SK-N-DZ (cell line): ENCODE results near the gene TMEM272.

Experiments
- DNase-seq: peaks from one replicate; pipeline ENCODE4 v3.0.0-alpha.2; 2015; ENCODE audit warnings: low spot score

The TMEM272 gene

DNA sequence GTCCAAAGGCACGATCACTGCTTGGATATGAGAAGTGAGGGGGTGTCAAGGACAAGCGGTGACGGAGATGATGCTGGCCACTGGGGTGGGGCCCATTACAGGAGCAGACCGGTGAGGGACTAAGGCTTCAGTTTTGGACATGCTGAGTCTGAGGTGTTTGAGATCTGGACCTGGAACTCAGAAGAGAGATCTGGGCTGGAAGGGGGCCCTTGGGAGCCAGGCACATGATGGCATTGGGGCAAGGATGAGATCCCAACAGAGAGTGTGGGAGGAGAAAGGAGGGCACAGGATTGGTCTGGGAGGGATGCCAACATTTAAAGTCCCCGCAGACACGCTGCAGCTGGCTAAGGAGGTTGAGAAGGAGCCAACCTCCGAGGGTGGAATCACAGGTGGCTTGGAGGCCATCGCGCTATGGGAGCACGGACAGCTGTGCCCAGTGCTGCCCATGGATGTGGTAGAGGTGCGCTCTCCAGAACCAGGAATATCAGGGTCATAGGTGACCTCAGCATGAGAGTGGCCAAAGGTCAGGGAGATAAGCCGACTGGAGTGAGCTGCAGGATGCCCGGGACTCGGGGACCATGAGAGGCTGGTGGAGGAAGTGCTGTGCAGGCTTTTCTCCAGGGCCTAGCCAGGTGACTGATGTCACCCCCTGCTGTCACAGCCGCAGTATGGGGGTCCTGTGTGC is 62.8 kb downstream of the TMEM272 start:
- no peak for DNase-seq

DNA sequence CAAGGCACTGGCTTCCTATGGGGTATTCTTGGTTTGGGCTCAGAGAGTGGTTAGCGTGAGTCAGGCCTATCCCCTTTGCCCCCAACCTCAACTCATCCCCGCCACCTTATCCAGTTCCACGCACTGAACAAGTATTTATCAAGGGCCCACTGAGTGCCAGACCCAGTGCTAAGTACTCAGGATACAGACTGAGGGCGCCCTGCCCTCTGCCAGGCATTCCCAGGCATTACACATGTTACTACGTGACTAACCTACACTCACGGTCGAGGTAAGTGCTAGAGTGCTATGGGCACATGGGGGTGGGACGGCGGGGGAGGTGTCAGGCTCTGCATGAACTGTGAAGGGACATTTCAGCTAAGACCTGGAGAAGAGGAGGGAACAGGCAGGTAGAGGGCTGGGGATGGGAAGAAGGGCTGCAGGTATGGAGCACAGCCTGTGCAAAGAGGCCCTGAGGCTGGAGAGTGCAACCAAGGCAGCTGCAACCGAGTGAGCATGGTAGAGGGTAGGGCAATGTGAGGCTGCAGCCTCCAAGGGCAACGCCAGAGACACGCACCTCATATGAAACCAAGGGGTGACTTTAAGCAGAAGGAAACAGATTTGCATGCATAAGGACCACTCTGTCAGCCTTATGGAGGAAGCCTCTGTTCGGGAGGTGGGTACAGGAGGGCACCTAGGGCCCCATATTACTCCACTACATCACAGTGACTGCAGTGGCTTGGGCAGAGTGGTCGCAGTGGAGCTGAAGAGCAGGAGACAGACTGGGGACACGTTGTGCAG is 63.5 kb downstream of the TMEM272 start:
- no peak for DNase-seq

DNA sequence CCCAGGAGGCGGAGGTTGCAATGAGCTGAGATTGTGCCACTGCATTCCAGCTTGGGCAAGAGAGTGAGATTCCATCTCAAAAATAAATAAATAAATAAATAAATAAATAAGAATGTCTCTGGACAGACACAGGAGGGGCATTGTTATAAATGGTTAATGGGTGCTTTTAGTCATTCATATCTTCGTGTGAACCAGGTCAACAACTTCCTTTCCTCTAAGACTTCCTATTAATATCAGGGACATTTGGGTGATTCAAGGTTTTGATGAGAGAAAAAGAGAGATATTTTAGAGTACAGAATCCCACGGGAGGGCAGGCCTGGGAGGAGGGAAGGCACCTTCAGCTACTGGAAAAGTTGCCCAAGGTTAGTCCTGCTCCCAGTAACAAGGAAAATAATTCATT is 64.9 kb downstream of the TMEM272 start:
- DNase-seq: no peak

DNA sequence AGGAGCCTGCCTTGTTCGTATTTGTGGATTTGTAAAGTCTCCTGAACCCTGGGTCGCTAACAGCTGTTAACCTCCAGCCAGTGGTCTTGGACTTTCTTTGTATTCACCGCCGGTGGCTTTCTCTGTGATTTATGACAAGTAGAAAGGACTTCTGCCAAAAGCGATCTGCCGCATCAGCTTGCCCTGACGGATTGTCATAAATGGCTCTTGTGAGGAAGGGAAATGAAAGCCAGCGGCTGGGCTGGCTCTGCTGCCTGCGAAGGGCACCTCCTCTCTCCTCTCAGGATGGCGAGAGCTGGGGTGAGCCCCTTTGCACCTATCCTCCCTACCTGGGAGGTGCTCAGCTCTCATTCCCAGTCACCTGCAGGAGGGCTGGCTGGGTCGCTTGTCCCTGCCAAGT is 66.6 kb downstream of the TMEM272 start:
- no peak for DNase-seq

DNA sequence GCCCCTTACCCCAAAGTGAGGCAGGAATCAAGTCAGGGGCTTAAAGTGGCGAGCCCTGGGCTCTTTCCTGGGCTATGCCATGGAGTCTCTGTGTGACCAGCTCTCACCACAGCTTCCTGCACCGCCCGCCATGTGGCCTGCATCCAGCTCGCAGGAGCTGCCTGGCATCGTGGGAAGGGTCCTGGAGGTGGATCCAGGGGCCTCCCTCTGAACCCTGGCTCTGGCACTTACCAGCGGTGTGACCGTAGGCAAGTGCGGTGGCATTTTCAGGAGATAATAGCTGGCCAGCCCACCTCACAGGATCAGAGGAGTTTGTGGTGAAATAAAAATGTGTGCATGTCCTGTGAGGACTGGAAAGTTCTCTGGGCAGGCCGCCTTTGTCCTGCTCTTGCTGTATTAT is 67.1 kb downstream of the TMEM272 start:
- DNase-seq: no peak

DNA sequence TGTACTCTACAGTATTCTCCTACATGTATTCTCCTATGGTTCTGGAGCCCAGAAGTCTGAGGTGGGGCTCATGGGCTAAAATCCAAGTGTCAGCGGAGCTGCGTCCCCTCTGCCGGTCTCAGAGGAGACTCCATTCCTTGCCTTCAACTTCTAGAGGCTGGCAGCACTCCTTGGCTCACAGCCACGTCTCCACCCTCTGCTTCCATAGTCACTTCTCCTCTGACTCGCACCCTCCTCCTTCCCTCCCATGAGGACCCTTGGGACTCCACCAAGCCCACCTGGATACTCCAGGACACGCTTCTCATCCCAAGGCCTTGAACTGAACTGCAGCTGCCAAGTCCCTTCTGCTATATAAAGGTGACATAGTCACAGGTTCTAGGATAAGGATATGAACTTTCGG is 68.8 kb downstream of the TMEM272 start:
- no peak for DNase-seq

DNA sequence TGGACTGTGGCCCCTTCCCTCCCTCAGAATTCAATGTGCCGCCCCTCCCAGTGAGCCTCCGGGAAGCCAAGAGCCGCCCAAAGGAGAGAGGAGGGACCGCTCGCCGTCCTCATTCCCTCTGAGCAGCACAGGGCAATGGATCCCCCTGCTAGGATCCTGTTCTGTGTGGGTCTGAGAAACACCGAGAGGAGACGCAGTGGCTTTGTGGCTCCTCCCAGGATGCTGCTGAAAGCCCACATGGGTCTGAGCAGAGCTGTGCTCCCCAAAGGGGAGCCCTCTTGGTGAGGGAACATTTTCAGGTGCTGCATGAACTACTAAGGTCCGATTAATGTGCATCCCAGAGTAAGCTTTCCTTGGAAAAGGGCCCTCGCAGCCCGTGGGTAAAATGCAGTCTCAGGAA is 71.5 kb downstream of the TMEM272 start:
- no peak for DNase-seq

DNA sequence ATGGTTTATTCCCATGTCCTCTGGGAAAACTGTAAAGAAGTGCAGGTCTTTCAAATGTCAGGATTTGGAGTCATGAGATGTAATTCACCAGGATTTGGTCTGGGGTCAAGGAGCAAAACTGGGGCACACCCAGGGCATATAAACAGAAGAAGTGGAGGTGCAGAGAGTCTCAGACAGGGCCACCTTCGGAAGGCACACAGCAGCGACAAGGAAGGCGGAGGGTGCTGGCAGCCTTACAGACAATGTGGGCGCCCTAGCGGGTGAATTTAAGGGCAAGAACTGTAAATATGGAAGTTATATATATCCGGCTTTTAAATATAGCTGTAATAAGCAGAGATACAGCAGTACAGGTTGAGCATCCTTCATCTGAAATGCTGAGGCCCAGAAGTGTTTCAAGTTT is 72.2 kb downstream of the TMEM272 start:
- no peak for DNase-seq

DNA sequence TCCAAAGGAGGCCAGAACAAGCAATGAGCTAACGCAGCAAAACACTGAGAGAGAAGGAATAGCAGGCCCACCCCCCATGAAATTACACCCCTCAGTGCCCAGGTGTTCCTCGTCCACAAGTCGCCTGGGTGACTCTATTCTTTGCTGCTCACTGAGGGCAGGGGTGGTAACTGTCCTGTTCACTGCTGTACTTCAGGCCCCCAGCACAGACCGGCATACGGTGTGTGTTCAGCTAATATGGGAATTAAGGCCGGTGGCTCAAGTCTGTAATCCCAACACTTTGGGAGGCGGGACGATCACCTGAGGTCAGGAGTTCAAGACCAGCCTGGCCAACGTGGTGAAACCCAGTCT is 72.9 kb downstream of the TMEM272 start:
- DNase-seq: no peak

DNA sequence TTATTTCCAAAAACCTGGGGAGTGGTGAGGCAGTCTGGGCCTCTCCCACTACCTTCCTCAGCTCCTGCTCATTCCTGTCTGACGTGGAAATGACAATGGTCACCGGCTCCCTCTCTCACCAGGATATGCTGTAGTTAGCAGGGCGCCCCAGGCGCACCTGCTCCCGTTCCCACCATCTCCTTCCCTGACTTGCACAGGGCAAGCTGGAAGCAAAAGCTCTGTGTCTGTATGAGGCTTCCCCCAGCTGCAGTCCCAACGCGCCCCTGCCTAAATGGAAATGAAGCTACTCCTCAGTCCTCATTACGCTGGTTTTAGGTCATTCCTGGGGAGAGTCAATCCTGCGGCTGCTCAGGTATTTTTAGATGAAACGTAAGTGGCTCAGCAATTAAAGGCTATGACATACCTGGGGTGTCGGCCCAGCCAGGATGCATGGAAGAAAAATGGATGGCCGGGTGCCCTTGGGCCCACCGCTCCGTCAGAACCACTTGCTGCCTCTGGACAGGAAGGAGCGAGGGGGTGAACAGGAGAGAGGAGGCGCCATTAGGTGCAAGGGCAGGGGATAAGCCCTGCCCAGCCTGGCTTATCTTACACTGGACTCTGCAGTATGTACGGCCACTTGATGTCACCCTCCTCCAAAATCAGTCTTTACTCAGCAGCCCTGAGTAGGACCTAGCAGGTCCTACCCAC is 73.4 kb downstream of the TMEM272 start:
- no peak for DNase-seq

DNA sequence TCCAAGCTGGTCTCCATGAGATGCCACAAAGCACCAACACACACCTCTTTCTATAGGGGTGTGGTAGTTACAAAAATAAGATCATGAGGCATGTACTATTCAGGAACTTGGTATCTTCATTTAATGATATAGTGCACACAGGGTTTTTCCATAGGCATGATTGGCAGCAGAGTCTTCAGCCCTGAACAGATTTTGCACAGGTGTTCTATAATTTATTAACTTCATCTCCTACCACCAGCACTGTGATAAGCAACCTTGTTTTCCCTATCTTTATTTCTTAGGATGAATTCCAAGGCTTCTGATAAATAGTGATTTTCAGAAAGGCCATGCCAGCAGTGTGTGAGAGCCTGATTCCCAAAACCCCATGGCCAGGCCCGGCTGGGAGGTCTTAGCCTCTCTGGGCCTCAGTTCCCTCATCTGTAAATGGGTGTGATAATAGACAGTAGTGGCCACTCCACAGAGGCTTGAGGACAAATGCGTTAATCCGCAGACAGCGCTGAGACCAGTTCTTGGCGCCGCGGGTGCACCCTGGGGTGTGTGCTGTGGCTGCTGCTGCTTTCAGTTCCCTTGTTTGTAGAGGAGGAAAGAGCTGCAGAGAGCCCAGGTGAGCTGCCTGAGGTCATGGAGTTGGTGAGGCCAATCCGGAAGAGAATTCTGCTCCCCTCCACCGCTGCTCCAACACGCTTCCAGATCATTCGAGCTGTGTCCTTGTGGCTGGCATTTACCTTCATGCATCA is 74.1 kb downstream of the TMEM272 start:
- no peak for DNase-seq

DNA sequence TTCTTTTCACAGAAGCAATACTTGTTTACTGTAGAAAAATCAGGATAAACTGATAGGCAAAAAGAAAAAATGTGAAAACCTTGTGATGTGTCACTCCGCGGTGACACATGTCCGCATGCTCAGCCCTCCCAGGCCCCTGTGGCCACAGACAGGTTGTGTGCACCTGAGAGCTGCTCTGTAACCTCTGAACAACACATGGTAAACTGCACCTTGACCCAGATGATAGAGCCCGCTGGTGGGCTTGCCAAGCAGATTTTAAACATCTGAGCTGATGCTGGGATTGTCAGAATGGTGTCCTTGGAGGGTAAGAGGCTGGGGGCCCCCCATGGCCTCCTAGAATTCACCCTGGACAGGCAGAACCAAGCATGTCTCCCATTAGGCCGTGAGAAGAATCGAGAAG is 74.8 kb downstream of the TMEM272 start:
- no peak for DNase-seq

DNA sequence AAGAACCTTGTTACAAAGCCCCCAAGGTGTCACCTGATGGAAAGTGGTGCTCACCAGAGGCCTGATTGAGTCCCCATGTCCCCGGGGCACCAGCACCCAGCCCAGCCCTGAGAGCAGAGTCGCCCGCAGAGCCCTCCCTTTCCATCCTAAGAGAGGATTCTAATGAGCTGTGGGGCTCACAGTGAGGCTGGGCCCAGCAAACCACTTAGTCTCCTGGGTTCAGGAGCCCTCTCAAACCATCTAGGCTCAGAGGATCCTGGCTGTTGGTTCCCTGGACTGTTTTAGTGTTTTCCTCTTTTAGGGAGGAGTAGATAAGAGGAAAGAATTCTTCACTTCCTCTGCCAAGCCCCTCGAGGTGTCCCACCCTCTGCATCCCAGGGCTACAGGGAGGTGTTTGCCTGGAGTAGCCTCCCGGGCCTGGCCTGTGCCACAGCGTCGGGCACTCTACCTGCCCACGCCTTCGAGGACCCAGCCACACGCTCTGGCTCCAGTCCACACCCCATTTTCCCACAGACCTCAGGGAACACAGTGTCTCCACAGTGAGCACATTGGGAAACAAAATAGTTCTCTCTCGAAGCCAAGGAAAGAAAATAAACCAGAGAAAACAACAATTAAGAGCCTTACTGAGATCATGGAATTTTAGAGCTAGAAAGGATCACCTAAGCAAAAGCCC is 75.4 kb downstream of the TMEM272 start:
- DNase-seq: no peak

DNA sequence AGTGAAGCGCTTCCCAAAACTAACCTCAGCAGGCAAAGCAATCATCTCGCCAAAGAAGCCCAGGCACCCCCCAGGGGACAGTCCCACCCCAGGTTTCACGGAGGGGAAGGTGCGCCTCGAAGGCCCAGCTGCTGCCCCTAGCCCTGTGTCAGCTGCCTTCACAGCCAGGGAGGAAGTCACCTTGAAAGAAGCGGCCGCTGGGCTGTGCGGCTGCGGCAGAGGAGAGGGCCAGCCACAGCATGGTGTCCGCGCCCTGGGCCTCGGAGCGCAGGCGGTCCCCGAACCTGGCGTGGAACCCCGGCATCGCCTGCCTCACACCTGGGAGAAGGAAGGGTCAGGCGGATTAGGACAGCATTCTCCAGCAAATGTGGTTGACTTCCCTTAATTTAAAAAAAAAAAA is 76.0 kb downstream of the TMEM272 start:
- DNase-seq: no peak

DNA sequence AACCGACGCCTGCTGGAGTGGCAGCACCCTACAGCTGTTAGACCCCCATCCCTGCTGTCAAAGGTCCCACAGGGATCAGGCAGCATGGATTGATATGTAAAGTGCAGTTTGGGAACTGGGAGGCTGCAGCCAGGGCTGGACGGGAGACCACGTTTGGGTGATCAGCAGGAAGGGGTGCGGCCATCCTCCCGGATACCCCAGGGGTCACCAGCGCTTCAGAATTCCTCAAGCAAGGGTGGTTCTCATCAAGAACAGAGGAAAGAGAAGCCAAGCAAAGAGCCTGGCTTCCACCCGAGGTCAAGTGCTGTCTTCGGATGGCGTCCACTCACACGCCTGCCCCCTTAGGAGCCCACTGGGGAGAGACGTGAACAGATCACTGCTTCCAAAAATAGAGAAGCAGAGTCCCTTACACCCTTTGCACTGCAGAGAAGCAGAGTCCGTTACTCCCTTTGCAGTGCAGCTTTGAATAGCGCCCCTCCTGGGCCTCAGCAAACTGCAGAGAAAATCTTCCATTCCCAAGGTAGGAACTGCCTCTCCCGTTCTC is 76.5 kb downstream of the TMEM272 start:
- DNase-seq: no peak

DNA sequence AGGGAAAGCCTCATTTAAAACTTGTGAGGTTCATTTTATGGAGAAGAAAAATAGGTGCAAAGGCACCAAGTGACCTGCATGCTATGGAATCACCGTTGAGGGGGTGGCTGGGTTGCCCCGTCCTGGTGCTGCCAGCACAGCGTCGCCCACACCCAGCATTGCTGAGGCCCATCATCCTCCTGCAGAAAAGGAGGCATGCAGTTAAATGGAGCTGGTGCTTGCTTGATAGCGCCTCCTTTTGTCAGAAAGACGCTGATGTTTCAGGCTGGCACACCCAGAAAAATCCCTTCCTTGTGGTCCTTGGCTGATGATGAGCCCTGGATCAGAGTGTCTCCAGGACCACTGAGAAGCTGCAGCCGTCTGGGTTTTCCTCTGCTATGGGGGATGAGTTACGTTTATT is 77.9 kb downstream of the TMEM272 start:
- no peak for DNase-seq

DNA sequence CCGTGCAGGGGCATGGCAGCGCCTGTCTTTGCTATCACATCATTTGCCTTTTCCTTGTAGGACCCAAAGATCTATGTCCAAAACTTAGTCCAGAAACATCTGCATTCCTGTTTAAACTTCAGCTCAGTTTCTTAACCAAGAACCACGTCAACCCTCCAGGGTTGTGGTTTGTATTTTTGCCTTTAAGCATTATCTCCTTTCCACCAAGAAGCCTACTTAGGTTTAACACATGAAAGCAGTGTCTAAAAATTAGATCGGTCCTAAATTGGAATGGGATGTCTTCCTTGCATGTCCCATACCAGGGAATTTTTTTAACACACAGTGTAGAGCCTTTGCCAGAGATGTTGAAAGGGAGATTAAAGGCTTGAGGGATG is 79.8 kb downstream of the TMEM272 start:
- DNase-seq: no peak

DNA sequence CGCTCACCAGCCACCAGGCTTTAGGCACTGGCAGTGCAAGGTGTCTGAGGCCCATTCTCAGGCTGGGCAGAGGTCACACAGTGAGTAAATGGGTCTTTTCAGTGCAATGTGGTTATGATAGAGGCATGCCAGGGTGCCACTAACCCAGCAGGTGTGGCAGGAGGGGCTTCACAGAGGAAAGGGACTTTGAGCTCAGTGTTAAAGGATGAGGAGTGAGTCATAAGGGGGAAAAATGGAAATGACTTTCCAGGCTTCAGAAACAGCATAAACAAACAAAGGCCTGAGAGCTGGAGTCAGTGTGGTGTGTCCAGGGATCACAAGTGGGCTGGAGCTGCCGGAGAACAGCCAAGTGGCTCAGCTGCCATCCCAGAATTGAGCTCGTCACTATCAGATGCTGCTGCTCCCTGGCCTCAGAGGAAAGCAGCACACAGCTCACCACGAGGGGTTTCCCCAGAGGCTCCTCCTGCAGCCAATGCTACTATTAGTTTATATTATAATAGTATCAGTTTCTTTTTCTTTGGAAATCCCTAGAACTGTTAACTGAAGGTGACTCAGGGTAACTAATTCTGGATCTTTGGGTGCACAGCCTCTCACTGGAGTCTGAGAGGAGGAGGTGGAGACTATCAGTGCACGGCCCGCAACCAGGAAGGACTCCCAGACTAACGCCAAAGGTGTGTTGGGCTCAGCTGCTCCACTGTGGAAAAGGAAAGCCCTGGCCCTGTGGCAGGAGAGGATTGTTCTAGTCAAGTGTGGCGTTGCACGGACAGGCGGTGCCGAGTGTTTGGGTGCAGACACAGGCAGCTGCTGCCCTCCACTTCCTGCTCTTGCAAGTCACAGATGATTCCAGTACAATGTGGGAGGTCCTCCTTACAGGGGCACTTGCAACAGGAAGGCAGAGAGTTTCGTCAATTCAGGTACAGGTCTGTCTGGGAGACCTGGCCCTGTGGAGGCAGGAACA is 80.5 kb downstream of the TMEM272 start:
- no peak for DNase-seq

DNA sequence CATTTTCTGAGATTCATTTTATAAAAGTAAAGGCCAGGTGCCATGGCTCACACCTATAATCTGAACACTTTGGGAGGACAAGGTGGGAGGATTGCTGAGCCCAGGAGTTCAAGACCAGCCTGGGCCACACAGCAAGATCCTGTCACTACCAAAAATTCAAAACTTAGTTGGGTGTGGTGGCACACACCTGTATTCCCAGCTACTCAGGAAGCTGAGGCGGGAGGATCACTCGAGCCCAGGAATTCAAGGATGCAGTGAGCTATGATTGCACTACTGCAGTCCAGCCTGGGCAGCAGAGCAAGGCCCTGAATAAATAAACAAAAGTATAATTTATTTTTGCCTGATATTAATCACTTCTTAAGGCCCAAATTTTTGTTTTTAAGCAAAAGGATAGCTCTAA is 81.5 kb downstream of the TMEM272 start:
- DNase-seq: no peak
